ENCODE results near the gene KIF26B.
"Not testable (repeated sequence)": the region's sequence is repeated elsewhere in the genome, so short reads cannot be mapped to it uniquely, and the experiment has no call there.

The KIF26B gene

GRCh38 chr1:245650441-245650960, 495.7 kb downstream of the KIF26B start:
- no peak for DNase-seq (ENCODE audit: low read depth in 2 of 2)

GRCh38 chr1:245651093-245651492, 496.3 kb downstream of the KIF26B start:
- DNase-seq (ENCODE audit: low read depth in 2 of 2) = no peak

GRCh38 chr1:245652116-245652515, 497.3 kb downstream of the KIF26B start:
- no peak for DNase-seq (ENCODE audit: low read depth in 2 of 2)

DNA sequence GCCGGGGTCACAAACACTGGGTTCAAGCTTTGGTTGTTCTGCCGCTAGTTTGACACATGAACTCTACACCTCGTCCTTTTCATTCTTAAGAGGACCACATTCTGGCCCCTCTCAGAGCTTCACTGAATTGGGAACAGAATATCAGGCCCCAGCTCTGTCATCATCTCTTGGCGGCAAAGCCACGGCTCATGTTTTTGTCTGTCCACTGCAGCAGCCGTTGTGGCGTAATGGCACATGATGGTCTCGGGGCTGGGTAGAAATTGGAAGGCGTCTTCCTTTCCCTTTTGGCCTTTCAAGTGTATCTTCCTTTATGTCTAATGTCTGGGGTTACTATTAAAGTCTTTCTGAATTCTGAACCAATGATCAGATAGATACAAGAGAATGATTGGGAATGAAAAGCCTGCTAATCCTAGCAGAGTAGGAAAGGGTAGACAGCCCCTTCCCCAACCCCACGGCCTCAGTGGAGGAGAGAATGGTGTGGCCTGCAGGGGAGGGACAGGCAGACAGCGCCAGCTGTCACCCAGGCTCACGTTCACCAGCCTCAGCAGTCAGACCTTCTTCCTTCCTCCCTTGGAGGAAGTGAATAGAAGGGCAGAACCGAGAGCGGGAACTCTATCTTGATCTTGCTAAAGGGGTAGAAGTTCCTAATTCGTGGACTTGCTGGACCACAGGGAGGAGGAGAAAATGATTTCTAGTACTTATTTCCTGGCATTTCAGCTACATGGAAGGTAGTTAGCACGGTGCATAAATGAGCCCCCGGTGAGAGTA, 498.1 kb downstream of the KIF26B start:
- DNase-seq (ENCODE audit: low read depth in 2 of 2) = no peak

DNA sequence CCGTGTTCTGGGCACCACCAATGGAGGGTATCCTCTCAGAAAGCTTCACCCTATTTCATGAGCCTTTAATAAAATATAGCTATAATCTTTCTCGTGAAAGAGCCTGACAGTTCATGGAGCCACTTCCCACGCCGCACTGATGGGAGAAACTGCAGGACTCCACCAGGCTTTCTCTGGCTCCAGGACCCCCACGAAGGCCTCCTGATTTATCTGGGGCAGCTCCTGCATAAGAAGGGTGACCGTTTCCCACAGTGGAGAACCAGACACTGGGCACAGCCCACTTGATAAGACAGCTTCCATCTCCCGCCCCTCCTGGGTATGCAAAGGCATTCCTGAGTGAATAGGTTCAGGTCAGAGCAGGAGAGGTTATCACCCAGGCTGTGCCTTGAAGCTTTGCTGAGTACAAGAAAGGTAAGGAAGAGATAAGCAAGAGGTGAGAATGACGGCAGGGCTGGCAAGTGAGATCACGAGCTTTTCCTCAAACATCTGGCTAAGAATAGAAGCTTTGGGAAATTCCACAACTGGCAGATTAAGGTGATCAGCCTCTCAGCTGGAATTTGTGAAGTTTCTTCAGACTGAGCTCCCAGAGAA, 499.8 kb downstream of the KIF26B start:
- no peak for DNase-seq (ENCODE audit: low read depth in 2 of 2)

- no peak for DNase-seq (ENCODE audit: low read depth in 2 of 2)
Observed at GRCh38 chr1:245656189-245656717, 501.5 kb downstream of the KIF26B start.

DNA sequence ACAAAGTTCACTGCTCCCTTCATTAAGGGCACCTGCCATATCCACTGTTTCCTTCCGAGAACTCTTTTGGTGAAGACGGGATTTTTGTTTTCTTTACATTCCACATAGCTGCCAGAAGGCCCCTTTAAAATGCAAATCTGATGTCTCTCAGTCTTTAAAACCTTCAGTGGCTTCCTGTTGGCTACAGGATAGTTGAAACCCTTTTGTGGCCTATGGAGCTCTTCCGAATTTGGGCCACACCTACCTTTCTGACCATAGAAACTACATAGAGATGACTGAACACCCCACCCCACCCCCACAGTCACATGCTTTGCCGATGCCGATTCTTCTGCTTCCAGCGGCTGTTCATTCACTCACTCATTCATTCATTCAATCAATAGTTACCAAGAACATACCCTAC, 502.6 kb downstream of the KIF26B start:
- DNase-seq (ENCODE audit: low read depth in 2 of 2) = no peak

- no peak for DNase-seq (ENCODE audit: low read depth in 2 of 2)
Observed at GRCh38 chr1:245663373-245663772, 508.6 kb downstream of the KIF26B start.

DNA sequence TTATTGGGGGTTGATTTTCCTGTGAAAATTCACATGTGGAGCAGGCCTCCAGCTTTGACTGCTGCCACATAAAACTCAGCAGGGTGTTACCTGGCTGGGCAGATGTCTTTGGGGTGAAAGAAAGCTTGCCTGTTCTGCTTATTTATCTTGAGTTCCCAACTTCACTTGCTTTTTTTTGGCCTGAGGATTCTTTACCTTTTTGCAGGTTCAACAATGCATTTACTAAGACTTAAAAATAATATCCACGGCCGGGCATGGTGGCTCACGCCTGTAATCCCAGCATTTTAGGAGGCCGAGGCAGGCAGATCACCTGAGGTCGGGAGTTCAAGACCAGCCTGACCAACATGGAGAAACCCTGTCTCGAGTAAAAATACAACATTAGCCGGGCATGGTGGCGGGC, 509.1 kb downstream of the KIF26B start:
- no peak for DNase-seq (ENCODE audit: low read depth in 2 of 2)

DNA sequence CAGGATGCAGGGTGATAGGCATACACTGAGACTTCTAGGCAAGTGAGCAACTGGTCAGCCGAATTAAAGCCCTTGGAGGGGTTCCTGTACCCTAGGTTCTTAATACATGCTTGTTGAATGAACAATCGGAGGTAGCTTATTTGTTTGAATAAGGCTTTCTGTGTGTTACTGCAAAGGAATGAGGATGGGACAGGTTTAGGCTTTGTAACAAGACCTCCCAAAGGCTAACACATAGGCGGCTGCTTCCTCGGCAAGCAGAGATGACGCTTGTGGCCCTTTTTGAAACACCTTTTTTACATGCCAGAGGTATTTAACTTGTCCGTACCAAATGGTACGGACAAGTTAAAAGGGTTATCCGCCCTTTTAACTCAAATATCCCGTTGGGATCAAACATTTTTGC, 511.6 kb downstream of the KIF26B start:
- DNase-seq (ENCODE audit: low read depth in 2 of 2) = no peak

DNA sequence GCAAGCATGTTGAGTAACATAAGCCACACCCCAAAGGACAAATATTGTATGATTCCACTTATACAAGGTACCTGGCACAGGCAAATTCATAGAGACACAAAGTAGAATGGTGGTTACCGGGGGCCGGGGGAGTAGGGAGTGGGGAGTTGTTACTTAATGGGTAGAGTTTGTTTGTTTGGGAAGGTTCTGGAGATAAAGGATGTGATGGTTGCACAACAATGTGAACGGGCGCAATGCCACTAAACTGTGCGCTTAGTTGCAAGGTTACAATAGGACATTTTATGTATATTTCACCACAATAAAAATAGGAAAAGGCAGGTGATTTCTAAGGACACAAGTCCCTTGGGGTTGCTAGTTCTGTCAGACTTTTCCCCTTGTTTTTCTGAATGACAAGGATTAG, 516.6 kb downstream of the KIF26B start:
- no peak for DNase-seq (ENCODE audit: low read depth in 2 of 2)

GRCh38 chr1:245671966-245672767, 517.4 kb downstream of the KIF26B start:
- no peak for DNase-seq (ENCODE audit: low read depth in 2 of 2)

DNA sequence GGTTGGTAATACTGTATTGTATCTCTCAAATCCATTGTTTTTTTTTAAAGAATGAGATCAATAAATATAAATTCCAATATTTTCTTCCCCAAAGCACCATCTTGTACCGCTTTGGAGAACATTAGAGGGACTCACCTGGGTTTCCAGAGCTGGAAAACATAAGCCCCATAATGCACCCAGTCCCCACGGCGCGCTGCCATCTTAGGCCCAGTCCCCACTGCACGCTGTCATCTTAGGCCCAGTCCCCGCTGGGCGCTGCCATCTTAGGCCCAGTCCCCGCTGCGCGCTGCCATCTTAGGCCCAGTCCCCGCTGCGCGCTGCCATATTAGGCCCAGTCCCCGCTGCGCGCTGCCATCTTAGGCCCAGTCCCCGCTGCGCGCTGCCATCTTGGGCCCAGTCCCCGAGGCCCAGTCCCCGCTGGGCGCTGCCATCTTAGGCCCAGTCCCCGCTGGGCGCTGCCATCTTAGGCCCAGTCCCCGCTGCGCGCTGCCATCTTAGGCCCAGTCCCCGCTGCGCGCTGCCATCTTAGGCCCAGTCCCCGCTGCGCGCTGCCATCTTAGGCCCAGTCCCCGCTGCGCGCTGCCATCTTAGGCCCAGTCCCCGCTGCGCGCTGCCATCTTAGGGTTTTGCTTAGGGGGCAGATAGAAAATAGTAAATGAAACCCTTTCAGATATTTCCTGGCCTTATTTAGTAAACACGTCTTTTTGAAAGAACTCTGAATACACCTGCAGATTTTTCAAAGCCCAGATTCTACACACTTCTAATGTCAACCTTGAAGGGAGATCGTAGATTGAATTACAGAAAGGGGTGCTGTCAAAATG, 518.3 kb downstream of the KIF26B start:
- not testable (repeated sequence) for DNase-seq (ENCODE audit: low read depth in 2 of 2)

DNA sequence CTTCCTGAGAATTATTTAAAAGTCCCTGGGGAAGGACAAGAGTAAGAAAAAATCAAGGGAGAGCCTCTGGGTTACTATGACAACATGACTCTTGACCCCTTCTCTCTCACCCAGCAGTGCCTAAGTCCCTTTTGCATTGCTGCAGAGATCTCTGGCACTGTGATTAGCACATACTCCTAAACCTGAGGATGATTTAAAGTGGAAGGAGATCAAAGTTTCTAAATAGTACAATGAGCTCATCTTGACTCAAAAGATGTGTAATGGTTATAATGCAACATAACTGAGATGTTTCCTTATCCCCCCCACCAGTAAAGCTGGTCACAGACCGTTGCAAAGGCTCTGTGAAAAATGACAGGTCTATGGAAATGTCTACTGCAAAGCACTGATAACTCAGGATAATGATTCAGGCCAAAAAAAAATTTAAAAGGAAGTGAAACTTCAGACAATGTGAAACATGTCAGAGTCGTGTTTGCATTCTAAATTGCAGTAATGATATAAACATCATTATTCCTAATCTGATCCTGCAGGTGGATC, 519.2 kb downstream of the KIF26B start:
- no peak for DNase-seq (ENCODE audit: low read depth in 2 of 2)

DNA sequence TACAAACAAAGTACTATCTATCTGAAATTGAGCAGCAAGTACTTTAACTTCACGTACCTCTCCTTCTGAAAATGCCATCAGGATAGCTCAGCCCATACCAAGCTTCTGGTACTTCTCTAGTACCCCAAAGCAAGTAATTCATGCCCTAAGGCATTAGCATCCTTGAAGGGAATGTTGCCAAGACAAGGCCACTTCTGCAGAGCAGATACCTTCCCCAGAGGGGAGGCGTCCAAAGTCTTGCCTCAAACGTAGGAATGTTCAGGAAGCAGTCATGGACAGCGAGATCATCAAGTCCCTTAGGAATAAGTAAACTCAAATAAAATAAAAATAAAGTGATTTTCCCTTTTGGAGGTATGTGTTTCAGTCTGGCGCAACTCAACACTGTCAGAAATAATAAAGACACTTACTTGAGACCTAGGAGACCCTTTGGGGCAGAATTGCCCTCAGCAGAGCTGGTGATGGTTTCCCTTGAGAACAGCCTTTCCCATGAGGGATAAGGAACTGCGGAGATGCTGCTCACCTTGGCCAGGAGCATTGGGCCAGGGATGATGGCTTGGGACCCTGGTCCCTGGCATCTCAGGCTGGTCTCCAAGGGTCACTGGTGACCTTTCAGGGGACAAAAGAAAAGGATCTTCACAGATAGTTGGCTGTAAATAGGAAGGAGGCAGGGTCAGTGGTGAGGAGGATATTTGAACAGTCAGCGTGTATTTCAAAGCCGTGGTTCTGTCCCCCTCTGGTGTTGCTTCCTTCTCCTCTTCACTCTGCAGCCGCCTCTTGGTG, 522.9 kb downstream of the KIF26B start:
- DNase-seq (ENCODE audit: low read depth in 2 of 2) = no peak

- DNase-seq (ENCODE audit: low read depth in 2 of 2) = no peak
Observed at GRCh38 chr1:245678860-245679411, 524.2 kb downstream of the KIF26B start.

- no peak for DNase-seq (ENCODE audit: low read depth in 2 of 2)
Observed at GRCh38 chr1:245679821-245680780, 525.3 kb downstream of the KIF26B start.

DNA sequence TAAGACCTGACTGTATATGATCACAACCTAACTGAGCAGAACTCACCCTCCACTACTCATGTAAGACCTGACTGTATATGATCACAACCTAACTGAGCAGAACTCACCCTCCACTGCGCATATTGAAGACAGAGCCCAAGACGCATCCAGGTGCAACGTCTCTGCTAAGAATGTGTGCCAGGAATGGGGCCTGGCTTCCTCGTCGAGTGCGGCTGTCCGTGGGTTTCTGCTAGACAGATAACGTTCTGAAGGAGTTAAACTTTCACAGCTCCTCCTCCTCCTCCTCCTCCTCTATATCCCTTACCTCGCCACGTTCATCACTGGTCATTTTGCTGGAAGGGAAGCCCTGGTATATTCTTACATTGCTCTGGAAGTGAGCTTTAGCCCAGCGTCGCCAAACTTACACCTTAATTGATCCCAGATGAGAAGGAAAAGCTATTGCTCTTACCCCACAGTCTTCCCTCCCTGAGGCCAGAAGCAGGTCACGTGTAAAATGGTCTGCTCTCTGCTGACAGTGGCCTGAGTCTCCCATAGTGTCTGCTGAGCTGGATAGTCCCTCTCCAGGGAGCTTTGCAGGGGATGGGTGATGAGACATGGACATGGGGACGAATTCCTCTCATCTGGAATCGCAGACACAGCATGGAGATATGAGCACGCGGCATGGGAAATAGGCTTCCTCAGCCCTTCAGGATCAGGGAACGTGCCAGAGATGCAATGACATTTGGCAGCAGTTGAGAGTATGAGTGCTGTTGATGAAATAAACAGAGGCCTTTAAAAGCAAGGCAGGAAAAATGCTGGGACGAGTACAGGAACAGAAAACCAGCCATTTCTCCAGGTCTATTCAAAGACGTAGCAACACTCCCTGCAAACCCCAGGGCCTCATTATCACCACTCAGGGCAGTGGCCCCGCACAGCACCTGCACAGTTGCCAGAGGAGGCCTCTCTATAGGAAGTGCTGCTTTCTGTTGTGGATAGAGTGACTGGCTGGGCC, 528.1 kb downstream of the KIF26B start:
- no peak for DNase-seq (ENCODE audit: low read depth in 2 of 2)

Measured in stimulated activated CD8-positive, alpha-beta memory T cell treated with anti-CD3 and anti-CD28 coated beads, Interleukin-15, amount 100 ng/mL, for 48 hours (primary cell).